PFSK-1 (cell line): ENCODE measurements around the gene ALOX15B.

Experiments
- FOXP2 ChIP-seq: optimal IDR thresholded peaks from 2 replicates; pipeline ENCODE3; 2011; ENCODE audit warnings: borderline replicate concordance, control low read depth, inconsistent platforms; ENCODE audit not compliant: insufficient read depth; ENCODE audit errors: extremely low read length, extremely low read depth
- POLR2AphosphoS5 ChIP-seq: IDR thresholded peaks from 2 replicates; pipeline ENCODE4 v1.6.1; 2012; ENCODE audit warnings: low read depth, mild to moderate bottlenecking, control low read depth, low read length, moderate library complexity
- REST ChIP-seq, 2 experiments: IDR thresholded peaks; 2 replicates each; pipeline versions ENCODE4 v1.6.1 to v1.8.0; 2011 to 2012; ENCODE audit warnings: low read depth in 2 of 2, low read length in 2 of 2, control low read depth in 1 of 2, inconsistent platforms in 1 of 2, mild to moderate bottlenecking in 1 of 2, moderate library complexity in 1 of 2; ENCODE audit not compliant: insufficient read depth in 1 of 2
- SIN3A ChIP-seq: IDR thresholded peaks from 2 replicates; pipeline ENCODE4 v1.6.1; 2012; ENCODE audit warnings: mild to moderate bottlenecking, low read length, moderate library complexity, borderline replicate concordance; ENCODE audit not compliant: insufficient read depth
- TAF1 ChIP-seq: IDR thresholded peaks from 2 replicates; pipeline ENCODE4 v1.6.1; 2012; ENCODE audit warnings: low read length, control low read depth, borderline replicate concordance; ENCODE audit not compliant: insufficient read depth

ALOX15B gene

DNA sequence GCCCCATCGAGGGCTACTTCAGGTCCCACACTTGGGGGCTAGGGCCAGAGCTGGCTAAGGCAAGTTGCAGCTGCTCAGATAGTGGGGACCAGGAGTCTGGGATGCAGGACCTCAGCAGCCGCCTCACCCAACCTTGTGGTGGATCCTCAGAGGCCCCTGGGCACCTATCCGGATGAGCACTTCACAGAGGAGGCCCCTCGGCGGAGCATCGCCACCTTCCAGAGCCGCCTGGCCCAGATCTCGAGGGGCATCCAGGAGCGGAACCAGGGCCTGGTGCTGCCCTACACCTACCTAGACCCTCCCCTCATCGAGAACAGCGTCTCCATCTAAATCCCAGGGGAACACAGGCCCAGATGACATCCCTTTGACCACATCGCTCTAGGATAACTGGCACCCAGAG is 9.4 kb downstream of the ALOX15B start:
- no peak for TF ChIP-seq FOXP2
- no peak for TF ChIP-seq REST (IDR thresholded peaks at IDR 0.05; ENCODE audit: insufficient read depth in 1 of 2, low read depth in 2 of 2, low read length in 2 of 2)
- TF ChIP-seq SIN3A = no peak
- TF ChIP-seq TAF1 = no peak
- TF ChIP-seq POLR2AphosphoS5 = no peak

DNA sequence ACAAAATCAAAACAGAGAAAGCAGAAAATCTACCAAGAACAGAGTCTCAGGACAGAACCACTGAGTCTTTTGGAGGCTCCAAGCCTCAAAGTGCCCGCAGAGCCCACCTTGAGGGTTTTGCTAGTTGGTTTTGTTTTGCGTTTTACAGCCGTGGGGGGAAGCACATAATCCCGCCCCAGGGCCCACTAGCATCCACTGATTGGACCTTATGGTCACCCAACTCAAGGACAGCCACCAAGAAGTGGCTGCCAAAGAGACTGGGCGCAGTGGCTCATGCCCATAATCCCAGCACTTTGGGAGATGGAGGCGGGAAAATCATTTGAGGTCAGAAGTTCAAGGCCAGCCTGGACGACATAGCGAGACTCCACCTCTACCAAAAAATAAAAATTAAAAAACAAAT is 9.9 kb downstream of the ALOX15B start:
- no peak for TF ChIP-seq TAF1
- no peak for TF ChIP-seq POLR2AphosphoS5
- TF ChIP-seq SIN3A = no peak
- no peak for TF ChIP-seq FOXP2
- TF ChIP-seq REST (IDR thresholded peaks at IDR 0.05; ENCODE audit: insufficient read depth in 1 of 2, low read depth in 2 of 2, low read length in 2 of 2) = no peak

GRCh38 chr17:8051831-8052230 is 13.0 kb downstream of the ALOX15B start:
- TF ChIP-seq TAF1 (no peak), SIN3A (no peak), REST (IDR thresholded peaks at IDR 0.05; ENCODE audit: insufficient read depth in 1 of 2, low read depth in 2 of 2, low read length in 2 of 2) (no peak), POLR2AphosphoS5 (no peak), FOXP2 (no peak)

DNA sequence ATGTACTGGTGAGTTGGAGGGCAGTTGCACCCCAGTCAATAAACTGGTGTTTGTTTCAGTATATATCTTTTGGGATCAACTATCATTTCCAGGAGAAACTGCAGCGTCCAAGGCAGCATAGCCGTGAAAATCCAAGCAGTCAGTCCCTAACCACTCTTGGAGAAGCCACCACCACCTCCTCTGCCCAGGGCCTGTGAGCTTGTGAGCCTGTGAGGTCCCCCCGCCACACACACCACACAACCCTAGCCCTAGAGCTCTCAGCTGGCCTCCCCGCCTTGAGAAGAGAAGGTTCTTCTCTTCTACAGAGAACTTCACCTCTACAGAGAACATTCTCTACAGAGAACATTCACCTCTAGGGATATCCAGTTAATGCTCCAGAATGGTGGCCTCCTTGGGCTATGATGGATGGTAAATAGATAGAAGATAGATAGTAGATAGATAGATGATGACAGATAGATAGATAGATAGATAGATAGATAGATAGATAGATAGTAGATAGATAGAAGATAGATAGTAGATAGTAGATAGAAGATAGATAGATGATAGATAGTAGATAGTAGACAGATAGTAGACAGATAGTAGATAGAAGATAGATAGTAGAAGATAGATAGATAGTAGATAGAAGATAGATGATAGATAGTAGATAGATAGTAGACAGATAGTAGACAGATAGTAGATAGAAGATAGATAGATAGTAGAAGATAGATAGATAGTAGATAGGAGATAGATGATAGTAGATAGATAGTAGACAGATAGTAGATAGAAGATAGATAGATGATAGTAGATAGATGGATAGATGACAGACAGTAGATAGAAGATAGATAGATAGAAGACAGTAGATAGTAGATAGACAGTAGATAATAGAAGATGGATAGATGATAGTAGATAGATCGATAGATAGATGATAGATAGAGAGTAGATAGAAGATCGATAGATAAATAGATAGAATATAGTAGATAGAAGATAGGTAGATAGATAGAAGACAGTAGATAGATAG is 13.7 kb downstream of the ALOX15B start:
- TF ChIP-seq SIN3A (no peak), POLR2AphosphoS5 (no peak), FOXP2 (no peak), REST (IDR thresholded peaks at IDR 0.05; ENCODE audit: insufficient read depth in 1 of 2, low read depth in 2 of 2, low read length in 2 of 2) (no peak), TAF1 (no peak)

DNA sequence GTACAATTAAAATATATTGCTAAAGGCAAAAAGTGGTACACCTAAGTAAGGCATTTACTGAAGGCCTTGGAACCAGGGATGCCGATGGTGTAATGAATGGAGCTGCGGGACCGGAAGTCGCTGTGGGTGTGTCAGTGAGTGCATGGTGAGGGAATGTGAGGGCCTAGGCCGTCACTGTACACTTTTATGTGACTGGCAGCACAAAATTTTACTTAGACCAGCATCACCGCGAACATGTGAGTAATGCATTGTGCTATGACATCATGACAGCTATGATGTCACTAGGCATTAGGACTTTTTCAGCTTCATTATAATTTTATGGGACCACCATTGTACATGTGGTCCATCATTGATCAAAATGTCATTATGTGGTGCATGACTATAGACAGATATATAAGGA is 14.7 kb downstream of the ALOX15B start:
- TF ChIP-seq POLR2AphosphoS5 = no peak
- TF ChIP-seq SIN3A = no peak
- TF ChIP-seq TAF1 = no peak
- no peak for TF ChIP-seq REST (IDR thresholded peaks at IDR 0.05; ENCODE audit: insufficient read depth in 1 of 2, low read depth in 2 of 2, low read length in 2 of 2)
- TF ChIP-seq FOXP2 = no peak
